Brain pericyte (primary cell): ENCODE results near the gene ZFP64.

Experiments
- DNase-seq: peaks from one replicate; pipeline ENCODE4 v3.0.0-alpha.2; 2012; ENCODE audit warnings: low read depth, low spot score

Gene ZFP64

GRCh38 chr20:52104546-52105441 lies 86.8 kb downstream of the ZFP64 start:
- DNase-seq: no peak

DNA sequence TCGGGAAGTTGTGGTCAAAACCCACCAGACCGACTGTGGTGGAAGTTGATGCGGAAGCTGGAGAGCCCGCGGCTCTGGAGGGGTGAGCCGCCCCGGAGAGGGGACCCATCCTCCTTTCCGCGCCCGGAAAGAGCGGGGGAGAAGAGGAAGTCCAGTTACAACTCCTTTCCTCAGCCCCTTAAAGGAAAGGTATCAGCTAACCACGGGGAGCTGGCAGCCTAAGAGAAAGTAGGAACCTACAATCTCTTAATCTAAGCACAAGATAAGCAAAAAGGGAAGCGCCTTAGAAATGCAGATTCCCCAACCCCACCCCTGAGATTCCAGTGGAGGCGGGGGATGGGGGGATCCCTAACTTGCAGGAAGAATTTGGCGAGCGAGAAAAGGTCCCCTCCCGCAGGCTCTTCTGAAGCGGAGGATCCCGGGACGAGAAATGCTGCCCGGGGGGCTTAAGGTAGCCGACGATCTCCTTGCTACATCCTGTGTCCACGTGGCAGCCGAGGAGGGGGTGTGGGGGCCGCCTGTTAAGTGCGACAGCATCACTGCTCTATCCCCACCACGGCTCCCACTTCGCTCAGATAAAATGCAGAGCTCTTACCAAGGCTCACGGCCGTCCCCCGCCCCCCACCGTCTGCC lies 87.5 kb downstream of the ZFP64 start:
- no peak for DNase-seq

GRCh38 chr20:52103335-52103912 lies 88.2 kb downstream of the ZFP64 start:
- DNase-seq: no peak

DNA sequence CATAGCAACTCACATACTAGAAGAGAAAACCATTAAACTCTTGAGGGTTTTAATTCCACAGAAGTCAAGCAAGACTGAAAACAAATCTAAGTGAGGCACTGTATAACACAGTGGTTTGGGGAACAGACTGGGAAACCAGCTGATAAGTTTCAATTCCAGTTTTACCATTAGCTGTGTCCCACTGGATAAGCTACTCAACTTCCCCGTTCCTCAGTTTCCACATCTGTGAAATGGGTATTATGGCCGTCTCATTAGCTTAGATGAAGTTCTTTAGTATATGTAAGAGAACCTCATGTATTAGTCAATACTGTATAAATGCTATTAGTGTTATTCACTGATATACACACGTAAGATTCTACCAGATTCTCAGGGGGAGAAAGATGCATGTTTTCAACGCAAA lies 89.0 kb downstream of the ZFP64 start:
- DNase-seq: no peak

DNA sequence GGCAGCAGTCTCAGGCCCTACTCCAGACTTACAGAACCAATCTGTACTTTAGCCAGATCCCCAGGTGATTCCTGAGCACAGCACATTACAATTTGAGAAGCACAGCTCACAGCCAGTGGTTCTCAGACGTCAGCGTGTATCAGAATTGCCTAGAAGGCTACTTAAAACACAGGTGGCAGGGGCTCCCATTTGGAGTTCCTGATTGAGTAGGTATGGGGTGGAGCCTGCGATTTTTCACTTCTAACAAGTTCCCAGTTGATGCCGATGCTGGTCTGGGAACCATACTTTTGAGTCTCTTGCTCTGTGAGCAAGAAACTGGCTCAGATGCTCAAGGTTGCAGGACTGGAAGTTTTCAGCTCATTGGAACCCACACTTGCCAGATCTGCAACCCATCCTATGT lies 89.5 kb downstream of the ZFP64 start:
- DNase-seq: no peak
